HG03139 (cell line): Measurements from ENCODE around the gene USP24.
"Not testable (repeated sequence)": the region's sequence is repeated elsewhere in the genome, so short reads cannot be mapped to it uniquely, and the experiment has no call there.

Experiments used
- ATAC-seq: cut with Tn5 transposase; IDR thresholded peaks from one replicate; pipeline ENCODE4 v1.9.1; 2021; ENCODE audit not compliant: unreplicated experiment

USP24 gene

DNA sequence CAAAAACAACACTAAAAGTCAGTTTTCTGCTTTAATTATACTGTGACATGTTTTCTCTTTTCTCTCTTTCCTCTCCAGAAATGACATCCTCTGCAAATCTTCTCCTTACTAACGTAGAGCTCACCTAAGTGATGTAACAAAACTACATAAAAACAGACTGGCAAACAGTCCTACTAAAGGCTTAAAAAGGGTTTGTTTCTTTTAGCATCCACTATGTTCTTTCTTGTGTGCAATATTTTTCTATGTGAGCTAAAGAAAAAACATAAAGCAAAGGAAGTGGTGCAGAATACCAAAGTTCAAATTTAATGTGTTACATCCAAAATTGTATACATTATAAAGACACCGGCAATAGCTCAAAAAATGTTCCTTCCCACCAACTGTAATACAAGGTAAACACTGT, 14.5 kb downstream of the USP24 start:
- no peak for ATAC-seq

DNA sequence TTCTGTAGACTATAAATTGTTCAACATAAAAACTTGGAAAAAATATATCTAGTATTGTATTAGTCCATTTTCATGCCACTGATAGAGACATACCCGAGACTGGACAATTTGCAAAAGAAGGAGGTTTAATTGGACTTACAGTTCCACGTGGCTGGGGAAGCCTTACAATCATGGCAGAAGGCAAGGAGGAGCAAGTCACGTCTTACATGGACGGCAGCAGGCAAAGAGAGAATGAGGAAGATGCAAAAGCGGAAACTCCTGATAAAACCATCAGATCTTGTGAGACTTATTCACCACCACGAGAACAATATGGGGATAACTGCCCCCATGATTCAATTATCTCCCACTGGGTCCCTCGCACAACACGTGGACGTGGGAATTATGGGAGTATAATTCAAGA, 15.4 kb downstream of the USP24 start:
- not testable (repeated sequence) for ATAC-seq

DNA sequence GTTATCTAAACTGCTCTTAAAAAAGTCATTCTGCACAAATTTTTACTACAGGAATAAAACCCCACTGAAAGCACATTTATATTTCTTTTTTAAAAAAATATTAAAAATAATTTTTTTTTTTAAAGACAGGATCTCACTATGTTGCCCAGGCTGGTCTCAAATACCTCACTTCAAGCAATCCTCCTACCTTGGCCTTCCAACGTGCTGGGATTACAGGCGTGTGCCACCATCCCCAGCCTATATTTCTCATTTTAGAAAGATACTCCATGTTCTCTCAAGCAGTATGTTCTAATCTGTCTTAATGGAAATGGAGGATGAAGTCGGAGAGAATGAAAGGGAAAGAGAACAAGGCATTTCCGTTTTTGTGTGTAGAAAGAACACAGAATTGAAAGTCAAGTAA, 17.1 kb downstream of the USP24 start:
- ATAC-seq = no peak

DNA sequence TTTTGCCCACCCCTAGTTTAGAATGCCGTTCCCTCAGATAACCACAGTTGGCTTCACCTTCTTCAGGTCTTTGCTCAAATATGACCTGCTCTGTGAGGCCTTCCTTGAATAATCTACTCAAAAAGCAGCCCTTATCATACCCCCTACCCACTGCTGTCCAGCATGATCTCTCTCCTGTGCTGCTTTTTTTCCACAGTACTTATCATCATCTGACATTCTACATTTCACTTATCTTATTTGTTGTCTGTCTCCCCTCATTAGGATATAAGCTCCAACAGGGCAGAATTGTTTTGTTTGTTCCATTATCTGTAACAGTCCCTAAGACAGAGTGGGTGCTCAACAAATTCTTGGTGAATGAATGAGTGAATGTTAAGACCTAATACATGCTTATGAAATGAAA, 18.1 kb downstream of the USP24 start:
- no peak for ATAC-seq

DNA sequence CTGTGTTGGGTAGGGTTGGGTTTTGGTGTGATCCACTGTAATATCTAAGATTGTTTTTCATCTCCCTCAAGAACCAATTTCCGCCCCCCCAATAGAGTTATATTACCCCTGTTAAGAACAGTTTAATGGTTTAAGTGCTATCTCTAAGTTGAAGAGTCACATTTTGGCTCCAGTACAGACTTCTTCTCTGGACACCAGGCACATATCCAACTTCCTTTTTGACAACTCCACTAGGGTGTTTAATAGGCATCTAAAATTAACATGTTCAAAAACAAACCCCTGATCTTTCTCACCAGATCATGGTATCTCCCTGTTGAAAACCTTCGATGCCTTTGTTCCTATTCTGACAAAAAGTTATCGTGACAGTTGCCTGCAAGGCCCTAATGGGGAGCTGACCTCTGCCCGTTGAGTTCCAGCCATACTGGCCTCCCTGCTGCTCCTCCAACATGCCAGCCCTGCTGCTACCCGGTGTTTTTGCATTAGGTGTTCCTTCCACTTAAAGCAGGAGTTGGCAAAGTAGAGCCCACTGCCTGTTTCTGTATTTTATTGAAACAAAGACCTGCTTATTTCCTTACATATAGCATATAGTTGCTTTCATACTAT, 18.6 kb downstream of the USP24 start:
- no peak for ATAC-seq

DNA sequence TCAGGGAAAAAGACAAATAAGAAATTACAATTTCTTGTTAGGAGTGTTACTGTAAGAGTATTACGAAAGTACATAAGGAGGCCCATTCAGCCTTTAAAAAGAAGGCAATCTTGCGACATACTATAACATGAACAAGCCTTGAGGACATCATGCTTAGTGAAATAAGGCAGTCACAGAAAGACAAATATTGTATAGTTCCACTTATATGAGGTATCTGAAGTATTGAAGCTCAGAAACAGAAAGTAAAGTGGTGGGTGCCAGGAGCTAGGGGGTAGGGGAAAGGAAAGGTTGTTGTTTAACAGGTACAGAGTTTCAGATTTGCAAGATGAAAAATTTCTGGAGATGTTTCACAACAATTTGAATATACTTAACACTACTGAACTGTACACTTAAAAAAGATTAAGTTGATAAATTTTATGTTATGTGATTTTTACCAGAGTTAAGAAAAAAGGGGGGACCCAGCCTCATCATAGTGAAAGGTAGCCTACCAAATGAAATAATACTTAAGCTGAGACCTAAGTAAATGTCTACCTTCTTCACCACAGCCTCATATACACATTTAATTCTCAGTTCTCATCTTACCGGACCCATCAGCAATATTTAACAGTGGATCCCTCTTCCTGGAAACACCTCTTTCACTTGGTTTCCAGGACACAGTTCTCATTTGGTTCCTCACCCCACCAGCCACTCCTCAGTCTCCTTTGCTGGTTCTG, 19.5 kb downstream of the USP24 start:
- ATAC-seq = no peak

DNA sequence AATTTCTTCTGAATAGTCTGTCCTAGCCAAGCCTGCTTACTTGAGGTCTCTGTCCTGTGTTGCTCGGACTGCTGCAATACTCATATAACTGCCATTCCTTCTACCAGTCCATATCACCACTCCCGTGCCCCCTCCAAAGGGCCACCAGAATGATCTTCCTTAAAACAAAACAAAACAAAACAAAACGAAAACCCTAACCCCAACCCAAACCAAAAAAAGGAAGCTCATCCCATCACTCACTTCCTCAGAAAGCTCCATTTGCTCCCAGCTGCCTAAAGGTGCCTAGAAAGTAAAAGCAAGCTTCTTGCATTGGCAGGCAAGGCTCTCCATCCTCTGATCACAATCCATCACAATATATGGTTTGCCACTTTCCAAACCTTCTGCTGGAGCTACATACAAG, 20.3 kb downstream of the USP24 start:
- no peak for ATAC-seq

DNA sequence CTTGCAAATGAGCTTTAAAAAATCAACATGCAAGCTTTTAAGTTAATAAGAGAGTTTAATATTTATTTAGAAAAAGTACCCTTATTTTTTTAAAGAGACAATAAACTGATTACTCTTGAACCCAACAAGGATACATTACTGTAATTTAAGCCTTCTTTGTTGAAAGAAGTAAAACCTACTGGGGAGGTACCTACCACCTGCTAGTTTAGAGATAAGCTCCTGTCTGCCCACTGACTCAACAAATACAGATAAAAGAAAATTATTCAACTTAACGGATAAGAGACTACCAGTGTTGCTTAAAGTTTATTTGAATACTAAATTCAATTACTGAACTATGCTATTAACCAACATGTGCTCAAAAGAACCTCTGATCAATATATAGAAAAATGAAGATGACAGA, 23.1 kb downstream of the USP24 start:
- no peak for ATAC-seq

DNA sequence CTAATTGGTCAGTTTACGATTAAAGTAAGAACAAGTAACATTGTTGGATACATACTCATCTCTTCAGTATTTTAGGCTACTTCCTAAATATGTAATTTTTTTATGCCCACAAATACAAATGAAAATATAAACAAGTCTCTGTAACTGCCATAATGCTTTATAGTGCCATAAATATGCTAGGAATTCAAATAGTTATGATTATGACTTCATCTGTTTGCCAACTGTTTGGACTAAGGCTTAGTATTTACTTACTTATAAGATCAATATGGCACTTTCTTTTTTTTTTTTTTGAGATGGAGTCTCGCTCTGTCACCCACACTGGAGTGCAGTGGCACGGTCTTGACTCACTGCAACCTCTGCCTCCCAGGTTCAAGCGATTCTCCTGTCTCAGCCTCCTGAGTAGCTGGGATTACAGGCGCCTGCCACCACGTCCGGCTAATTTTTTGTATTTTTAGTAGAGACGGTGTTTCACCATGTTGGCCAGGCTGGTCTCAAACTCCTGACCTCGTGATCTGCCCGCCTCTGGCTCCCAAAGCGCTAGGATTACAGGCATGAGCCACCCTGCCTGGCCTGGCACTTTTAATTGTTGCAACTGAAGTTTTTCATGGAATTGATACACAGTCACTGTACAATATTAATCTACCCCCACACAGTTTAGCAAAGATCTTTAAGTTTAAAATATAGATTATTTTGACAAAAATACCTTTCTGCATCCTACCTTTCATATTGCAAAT, 23.8 kb downstream of the USP24 start:
- not testable (repeated sequence) for ATAC-seq

DNA sequence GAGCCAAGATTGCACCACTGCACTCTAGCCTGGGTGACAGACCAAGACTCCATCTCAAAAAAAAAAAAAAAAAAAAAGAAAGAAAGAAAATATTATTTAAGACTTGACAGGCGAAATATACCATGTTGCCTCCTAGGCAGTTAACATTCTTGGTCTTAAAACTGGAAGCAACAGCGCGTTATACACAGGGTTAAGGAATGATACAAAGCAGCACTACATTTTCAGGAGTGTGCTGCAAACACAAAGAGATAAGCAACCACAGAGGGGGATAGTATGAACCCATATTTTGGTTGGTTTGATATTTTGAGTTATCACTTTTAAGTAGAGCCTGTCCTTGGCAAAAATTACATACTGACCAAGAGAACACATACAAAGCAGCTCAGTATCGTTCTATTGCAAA, 25.1 kb downstream of the USP24 start:
- no peak for ATAC-seq

DNA sequence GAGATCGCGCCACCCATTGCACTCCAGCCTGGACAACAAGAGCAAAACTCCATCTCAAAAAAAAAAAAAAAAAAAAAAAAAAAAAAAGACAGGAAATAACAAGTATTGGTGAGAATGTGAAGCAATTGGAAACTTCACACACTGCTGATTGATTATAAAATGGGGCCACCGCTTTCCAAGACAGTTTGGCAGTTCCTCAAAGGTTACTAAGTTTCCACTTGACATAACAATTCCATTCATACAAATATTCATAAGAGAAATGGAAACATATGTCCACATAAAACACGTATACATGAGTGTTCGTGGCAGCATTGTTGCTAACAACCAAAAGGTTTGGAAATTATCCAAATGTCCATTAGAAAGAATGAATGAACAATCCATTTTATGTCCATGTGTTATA, 26.3 kb downstream of the USP24 start:
- ATAC-seq = no peak

DNA sequence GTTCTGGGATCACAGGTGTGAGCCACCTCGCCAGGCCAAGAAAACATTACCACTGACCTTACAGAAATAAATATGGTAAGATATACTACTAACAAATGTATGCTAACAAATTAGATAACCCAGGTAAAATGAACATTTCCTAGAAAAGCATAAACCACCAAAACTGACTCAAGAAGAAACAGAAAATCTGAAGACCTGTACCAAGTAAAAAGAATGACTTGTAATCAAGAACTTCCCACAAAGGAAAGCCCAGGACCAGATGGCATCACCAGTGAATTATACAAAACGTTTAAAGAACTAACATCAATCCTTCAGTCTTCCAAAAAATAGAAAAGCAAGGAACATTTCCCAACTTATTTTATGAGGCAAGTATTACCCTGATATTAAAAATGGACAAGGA, 29.3 kb downstream of the USP24 start:
- ATAC-seq = no peak

DNA sequence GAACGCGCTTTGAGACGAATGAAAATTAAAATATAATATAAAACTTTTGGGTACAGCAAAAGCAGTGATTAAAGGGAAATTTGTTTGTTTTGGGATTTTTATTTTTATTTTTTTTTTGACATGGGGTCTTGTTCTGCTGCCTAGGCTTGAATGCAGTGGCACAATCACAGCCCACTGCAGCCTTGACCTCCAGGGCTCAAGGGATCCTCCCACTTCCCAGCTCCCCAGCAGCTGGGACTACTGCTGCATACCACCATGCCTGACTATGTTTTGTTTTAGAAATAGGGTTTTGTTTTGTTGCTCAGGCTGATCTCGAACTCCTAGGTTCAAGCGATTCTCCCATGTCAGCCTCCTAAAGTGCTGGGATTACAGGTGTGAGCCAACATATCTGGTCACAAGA, 30.3 kb downstream of the USP24 start:
- no peak for ATAC-seq

DNA sequence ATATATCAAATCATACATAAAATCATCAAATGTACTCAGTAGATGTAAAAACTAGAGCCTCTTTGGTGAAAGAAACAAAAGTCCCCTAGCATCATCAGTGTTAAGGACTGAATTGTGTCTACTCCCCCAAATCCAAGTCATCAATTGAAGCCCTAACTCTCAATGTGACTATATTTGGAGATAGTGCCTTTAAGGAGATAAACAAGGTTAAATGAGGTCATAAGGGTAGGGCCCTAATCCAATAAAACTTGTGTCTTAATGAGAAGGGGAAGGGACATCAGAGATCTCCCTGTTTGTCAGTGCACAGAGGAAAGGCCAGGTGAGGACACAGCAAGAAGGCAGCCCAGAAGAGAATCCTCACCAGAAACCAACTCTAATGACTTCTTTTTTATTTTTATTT, 33.5 kb downstream of the USP24 start:
- ATAC-seq = no peak

DNA sequence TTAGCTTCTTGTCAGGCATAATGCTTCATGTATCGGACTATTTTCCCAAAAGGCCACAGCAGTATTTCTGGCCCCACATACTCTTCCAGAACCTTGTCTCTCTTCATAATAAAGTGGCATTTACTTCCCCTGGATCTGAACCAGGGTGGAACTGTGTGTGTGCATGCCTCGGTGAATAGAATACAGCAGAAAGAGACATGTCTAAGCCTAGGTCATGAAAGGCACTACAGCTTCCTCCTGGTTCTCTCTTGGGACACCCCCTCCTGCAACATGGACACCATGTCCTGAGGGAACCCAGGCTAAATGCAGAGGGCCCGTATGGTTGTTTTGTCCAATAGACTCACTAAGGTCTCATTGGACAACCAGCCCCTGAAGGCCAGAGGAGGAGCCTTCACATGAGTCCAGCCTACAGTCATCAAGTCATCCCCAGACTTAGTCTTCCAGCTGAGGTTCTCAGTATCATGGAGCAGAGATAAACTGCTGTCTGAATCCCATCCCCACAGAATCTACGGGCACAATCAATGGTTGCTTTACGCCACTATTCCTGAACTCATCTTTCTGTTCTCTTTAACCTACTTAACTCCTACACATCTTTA, 35.0 kb downstream of the USP24 start:
- no peak for ATAC-seq

DNA sequence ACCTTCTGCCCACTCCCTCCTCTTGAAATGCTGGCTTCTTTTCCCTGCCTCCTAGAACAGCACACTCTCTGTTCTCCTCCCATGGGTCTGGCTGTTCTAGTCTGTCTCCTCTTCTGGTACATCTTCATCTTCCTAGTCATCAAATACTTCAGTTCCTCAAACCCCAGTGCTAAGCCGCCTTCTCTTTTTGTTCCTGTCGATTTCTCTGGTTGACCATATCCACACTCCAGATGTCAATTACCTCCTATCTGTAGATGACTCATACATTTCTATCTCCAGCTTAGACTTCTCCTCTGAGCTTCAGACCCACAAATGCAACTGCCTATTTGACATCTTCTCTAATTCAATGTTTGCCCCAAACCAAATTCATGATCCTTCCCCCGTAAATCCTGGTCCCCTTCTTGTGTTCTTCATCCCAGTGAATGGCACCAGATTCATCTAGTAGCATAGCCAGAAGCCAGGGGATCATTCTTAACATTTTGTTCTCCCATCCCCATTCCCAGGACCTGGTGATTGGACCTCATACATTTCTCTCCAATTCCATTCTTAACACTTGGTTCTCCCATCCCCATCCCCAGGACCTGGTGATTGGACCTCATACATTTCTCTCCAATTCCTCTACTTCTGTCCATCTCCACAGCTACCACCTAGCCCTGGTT, 35.9 kb downstream of the USP24 start:
- no peak for ATAC-seq

DNA sequence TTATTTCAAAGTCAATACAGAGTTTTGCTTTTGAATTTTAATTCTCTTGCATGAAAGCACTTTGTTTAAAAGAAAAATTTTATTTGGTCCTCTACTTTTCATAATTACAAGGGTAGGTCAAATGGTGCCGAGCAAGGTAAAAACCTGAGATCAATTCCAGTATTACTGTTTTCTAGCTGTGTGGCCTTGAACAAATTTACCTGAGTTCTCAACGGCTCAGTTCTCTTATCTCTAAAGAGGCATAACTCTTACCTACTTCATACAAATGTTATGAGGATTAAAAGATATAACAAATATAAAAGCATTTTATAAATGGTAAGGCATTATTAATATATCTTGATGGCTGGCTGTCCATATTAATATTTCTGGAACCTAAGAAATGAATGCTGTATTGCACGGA, 42.5 kb downstream of the USP24 start:
- ATAC-seq = no peak

DNA sequence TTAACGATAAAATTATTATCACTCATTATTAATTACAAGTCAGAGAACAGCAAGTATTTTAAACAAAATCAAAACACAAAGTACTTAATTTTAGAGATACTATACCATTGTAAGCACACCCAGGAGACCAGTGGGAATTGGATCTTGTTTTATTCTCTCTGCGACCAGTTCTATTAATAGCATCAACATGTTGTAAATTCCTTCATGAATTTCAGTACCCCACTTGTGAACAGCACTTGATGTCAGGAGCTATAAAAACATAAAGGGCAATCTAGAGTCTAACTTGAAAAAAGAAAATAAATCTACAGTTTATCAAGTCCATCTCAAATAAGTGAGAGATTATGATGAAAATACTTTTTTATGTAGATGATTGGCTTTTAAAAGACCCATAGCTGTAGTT, 42.9 kb downstream of the USP24 start:
- ATAC-seq = no peak

DNA sequence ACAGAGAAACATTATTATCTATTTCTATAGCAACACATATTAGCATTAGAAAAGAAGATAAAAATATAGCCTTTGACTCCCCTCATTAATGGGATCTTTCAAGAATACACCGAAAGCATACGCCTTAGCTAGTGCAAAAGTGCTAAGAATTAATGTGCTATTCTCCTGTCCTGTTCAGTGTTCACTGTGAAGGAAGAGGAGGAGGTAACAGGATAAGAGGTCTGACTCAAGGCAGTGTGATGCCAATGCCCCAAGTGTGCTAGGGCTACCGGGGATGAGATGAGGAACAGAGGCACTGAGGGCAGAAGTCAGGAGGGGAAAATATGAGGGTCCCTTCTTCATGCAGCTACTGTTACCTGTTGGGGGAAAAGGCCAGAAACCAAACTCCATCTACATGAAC, 43.5 kb downstream of the USP24 start:
- ATAC-seq = no peak

DNA sequence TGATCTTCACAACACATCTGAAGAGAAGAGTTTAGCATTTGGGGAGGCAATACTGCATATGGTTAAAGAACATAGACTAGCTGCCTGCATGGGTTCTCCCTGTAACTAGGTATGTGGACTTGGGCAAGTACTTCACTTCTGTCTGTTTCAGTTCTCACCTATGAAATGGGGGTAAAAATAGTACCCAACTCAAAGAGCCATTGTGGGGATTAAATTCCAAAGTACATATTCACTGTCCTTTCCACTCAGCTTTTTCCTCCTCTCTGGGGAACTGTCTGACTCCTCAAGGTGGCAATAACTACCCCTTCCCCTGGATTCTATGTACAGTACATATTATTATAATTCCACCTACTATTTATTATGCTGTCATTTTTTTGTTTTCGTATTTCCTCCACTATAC, 44.7 kb downstream of the USP24 start:
- ATAC-seq = no peak

DNA sequence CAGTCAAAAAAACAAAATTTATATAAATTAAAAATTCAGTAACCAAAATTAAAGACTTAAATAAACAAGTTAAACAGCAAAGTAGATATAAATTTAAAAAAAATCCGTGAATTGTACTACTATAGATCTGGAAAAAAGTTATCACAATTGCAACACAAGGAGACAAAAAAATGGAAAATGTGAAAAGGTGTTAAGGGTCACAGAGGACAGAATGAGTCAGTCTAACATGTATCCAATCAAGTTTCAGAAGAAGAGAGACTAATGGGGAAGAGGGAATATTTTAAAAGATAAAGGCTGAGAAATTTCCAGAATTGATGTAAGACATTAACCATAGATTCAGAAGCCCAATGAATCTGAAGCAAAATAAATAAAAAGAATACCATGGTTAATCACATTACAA, 46.0 kb downstream of the USP24 start:
- no peak for ATAC-seq

DNA sequence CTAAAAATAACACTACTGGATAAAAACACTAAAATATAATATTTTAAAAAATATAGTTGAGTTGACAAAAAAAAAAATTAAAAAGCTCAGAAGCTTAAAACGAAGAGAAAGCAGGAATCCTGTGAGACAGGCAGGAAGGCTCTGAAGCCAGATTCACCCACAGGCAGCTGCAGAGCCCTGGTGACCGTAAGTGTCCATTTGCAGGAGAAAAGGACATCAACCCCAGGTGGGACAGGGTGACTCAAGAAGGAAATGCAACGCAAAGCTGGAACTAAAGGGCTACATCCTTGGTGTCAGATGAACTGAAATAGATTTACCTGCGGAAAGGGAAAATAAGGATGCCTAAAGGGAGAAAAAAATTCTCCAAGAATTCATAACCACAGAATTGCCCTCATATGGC, 46.8 kb downstream of the USP24 start:
- ATAC-seq = no peak
